OCI-LY1 (cell line): Measurements from ENCODE around the gene ATP1B1.

ENCODE experiments used
- H2AFZ ChIP-seq: fragments of 200-600 bp; sonication (generic), shearing (Covaris generic); 2 replicates; pipeline ENCODE4 v1.6.0; 2014; ENCODE audit warnings: antibody characterized with exemption, mild to moderate bottlenecking, low read length
- H3F3A ChIP-seq: fragments of 200-600 bp; sonication (generic), shearing (Covaris generic); 2 replicates; pipeline ENCODE4 v1.6.0; 2014; ENCODE audit warnings: mild to moderate bottlenecking, antibody characterized with exemption, low read length, moderate library complexity; ENCODE audit not compliant: insufficient read depth
- H3K27ac ChIP-seq: fragments of 200-600 bp; sonication (generic); 2 replicates; pipeline ENCODE4 v1.5.1; 2014; ENCODE audit warnings: low read length, mixed run types, mild to moderate bottlenecking, low read depth; ENCODE audit not compliant: poor library complexity, severe bottlenecking
- H3K27me3 ChIP-seq: fragments of 200-600 bp; sonication (generic); 2 replicates; pipeline ENCODE4 v1.6.0; 2014; ENCODE audit warnings: antibody characterized with exemption, mild to moderate bottlenecking, low read length, moderate library complexity; ENCODE audit not compliant: insufficient read depth
- H3K36me3 ChIP-seq: fragments of 200-600 bp; sonication (generic); 2 replicates; pipeline ENCODE4 v1.6.1; 2014; ENCODE audit warnings: mild to moderate bottlenecking, antibody characterized with exemption, low read length, moderate library complexity, mixed read lengths; ENCODE audit not compliant: insufficient read depth
- H3K4me1 ChIP-seq: fragments of 200-600 bp; sonication (generic); 2 replicates; pipeline ENCODE4 v1.5.1; 2014; ENCODE audit warnings: mild to moderate bottlenecking, low read length, moderate library complexity; ENCODE audit not compliant: insufficient read depth, severe bottlenecking
- H3K4me2 ChIP-seq: fragments of 200-600 bp; sonication (generic), shearing (Covaris generic); 2 replicates; pipeline ENCODE4 v1.6.1; 2014; ENCODE audit warnings: low read length
- H3K4me3 ChIP-seq: fragments of 200-600 bp; sonication (generic); 2 replicates; pipeline ENCODE4 v1.5.1; 2014; ENCODE audit warnings: low read length, low read depth, mild to moderate bottlenecking, mixed read lengths; ENCODE audit not compliant: poor library complexity, severe bottlenecking
- H3K79me2 ChIP-seq: fragments of 200-600 bp; shearing (Covaris generic); 2 replicates; pipeline ENCODE4 v1.6.1; 2016; ENCODE audit warnings: mixed run types, low read length, mixed read lengths; ENCODE audit not compliant: insufficient read depth
- H3K9ac ChIP-seq: fragments of 200-600 bp; sonication (generic), shearing (Covaris generic); 2 replicates; pipeline ENCODE4 v1.6.1; 2014; ENCODE audit warnings: mild to moderate bottlenecking, low read length, mixed read lengths
- H3K9me2 ChIP-seq: fragments of 200-600 bp; sonication (generic), shearing (Covaris generic); 2 replicates; pipeline ENCODE4 v1.6.1; 2014; ENCODE audit warnings: low read depth, mild to moderate bottlenecking, low read length, mixed read lengths
- H3K9me3 ChIP-seq: fragments of 200-600 bp; shearing (Covaris generic); 2 replicates; pipeline ENCODE4 v1.6.1; 2014; ENCODE audit warnings: low read length, mixed read lengths
- H4K20me1 ChIP-seq: fragments of 200-600 bp; sonication (generic), shearing (Covaris generic); 2 replicates; pipeline ENCODE4 v1.6.0; 2016; ENCODE audit warnings: mild to moderate bottlenecking, low read length; ENCODE audit not compliant: insufficient read depth
- CTCF ChIP-seq: fragments of 200-600 bp; sonication (generic), shearing (Covaris generic); IDR thresholded peaks from 2 replicates; pipeline ENCODE4 v1.5.1; 2017; ENCODE audit warnings: mild to moderate bottlenecking, antibody characterized with exemption, low read length, moderate library complexity, mixed read lengths
- EZH2 ChIP-seq: fragments of 200-600 bp; sonication (generic), shearing (Covaris generic); IDR thresholded peaks from 2 replicates; pipeline ENCODE4 v1.8.0; 2017; ENCODE audit warnings: borderline replicate concordance, mixed run types, mild to moderate bottlenecking, antibody characterized with exemption, low read length, moderate library complexity, mixed read lengths

Gene ATP1B1

GRCh38 chr1:169060919-169061639 lies 45.4 kb upstream of the ATP1B1 start:
- Histone ChIP-seq H3K27ac (no peak overlapping the region), H3F3A (no peaks in the 10 kb centered on the region), H3K4me2 (no peak overlapping the region), H3K79me2 (no peaks in the 10 kb centered on the region), H3K36me3 (no peaks in the 10 kb centered on the region), H3K4me3 (no peak overlapping the region), H3K9me3 (no peaks in the 10 kb centered on the region), H3K27me3 (no peaks in the 10 kb centered on the region), H3K9ac (no peak overlapping the region), H3K9me2 (no peaks in the 10 kb centered on the region), H4K20me1 (no peaks in the 10 kb centered on the region), H3K4me1 (no peaks in the 10 kb centered on the region), H2AFZ (no peak overlapping the region)
- TF ChIP-seq EZH2: no peak
- TF ChIP-seq CTCF: no peak

- Histone ChIP-seq H3K9me2 (no peaks in the 10 kb centered on the region), H3K79me2 (no peaks in the 10 kb centered on the region), H3K4me1 (no peaks in the 10 kb centered on the region), H3F3A (no peaks in the 10 kb centered on the region), H4K20me1 (no peaks in the 10 kb centered on the region), H3K36me3 (no peaks in the 10 kb centered on the region), H3K4me3 (no peak overlapping the region), H2AFZ (no peak overlapping the region), H3K9me3 (no peaks in the 10 kb centered on the region), H3K27ac (no peak overlapping the region), H3K27me3 (no peaks in the 10 kb centered on the region), H3K9ac (no peak overlapping the region), H3K4me2 (no peak overlapping the region)
- TF ChIP-seq EZH2 (no peak), CTCF (no peak)
Observed at GRCh38 chr1:169062152-169062551, 44.3 kb upstream of the ATP1B1 start.

GRCh38 chr1:169064103-169064502 lies 42.4 kb upstream of the ATP1B1 start:
- TF ChIP-seq CTCF (no peak), EZH2 (no peak)
- no peaks in the 10 kb centered on the region for H3K9me3 ChIP-seq
- no peaks in the 10 kb centered on the region for H3K9me2 ChIP-seq
- no peak overlapping the region for H3K27ac ChIP-seq
- H3K79me2 ChIP-seq: no peaks in the 10 kb centered on the region
- H3K36me3 ChIP-seq: no peaks in the 10 kb centered on the region
- H3K4me3 ChIP-seq: no peak overlapping the region
- H3K4me2 ChIP-seq: no peak overlapping the region
- H3K27me3 ChIP-seq: no peaks in the 10 kb centered on the region
- H3K9ac ChIP-seq: no peak overlapping the region
- no peaks in the 10 kb centered on the region for H3F3A ChIP-seq
- H2AFZ ChIP-seq: no peak overlapping the region
- no peaks in the 10 kb centered on the region for H3K4me1 ChIP-seq
- H4K20me1 ChIP-seq: no peaks in the 10 kb centered on the region
